ENCODE results near the gene GSK3B.

Gene GSK3B

GRCh38 chr3:120090422-120090821 lies 3.8 kb downstream of the GSK3B start:
- no peak overlapping the region for H3K4me3 Mint-ChIP-seq
- H3K4me1 Mint-ChIP-seq, result peaks cover 16% of the 10 kb centered on the region
- H3K9me3 Mint-ChIP-seq, result peaks cover 6% of the 10 kb centered on the region
- no peaks in the 10 kb centered on the region for H3K27me3 Mint-ChIP-seq (ENCODE audit: low read depth, poor library complexity)
- H3K27ac Mint-ChIP-seq, result no peak overlapping the region
- TF ChIP-seq CTCF (IDR thresholded peaks at IDR 0.05), result no peak
- peaks cover 20% of the 10 kb centered on the region for H3K36me3 Mint-ChIP-seq (ENCODE audit: low read depth)
- DNase-seq, result no peak

GRCh38 chr3:120089089-120089488 lies 5.2 kb downstream of the GSK3B start:
- no peak overlapping the region for H3K27ac Mint-ChIP-seq
- H3K4me1 Mint-ChIP-seq, result peaks cover 16% of the 10 kb centered on the region
- H3K36me3 Mint-ChIP-seq (ENCODE audit: low read depth), result peaks cover 20% of the 10 kb centered on the region
- no peak for TF ChIP-seq CTCF (IDR thresholded peaks at IDR 0.05)
- no peaks in the 10 kb centered on the region for H3K27me3 Mint-ChIP-seq (ENCODE audit: low read depth, poor library complexity)
- H3K9me3 Mint-ChIP-seq, result peaks cover 6% of the 10 kb centered on the region
- DNase-seq, result no peak
- peak overlapping the region; percentile 47 for H3K4me3 Mint-ChIP-seq

- no peak for DNase-seq
- peak overlapping the region; percentile 47 for H3K4me3 Mint-ChIP-seq
- H3K9me3 Mint-ChIP-seq, result peaks cover 6% of the 10 kb centered on the region
- H3K27me3 Mint-ChIP-seq (ENCODE audit: low read depth, poor library complexity), result no peaks in the 10 kb centered on the region
- H3K4me1 Mint-ChIP-seq, result peaks cover 16% of the 10 kb centered on the region
- no peak overlapping the region for H3K27ac Mint-ChIP-seq
- peaks cover 20% of the 10 kb centered on the region for H3K36me3 Mint-ChIP-seq (ENCODE audit: low read depth)
- TF ChIP-seq CTCF (IDR thresholded peaks at IDR 0.05), result no peak
These were observed 5.6 kb downstream of the GSK3B start for GRCh38 chr3:120088622-120089021.

GRCh38 chr3:120081719-120082118 lies 12.5 kb downstream of the GSK3B start:
- no peak overlapping the region for H3K27ac Mint-ChIP-seq
- H3K9me3 Mint-ChIP-seq, result peaks cover 23% of the 10 kb centered on the region
- no peak for TF ChIP-seq CTCF (IDR thresholded peaks at IDR 0.05)
- no peaks in the 10 kb centered on the region for H3K27me3 Mint-ChIP-seq (ENCODE audit: low read depth, poor library complexity)
- H3K4me3 Mint-ChIP-seq, result no peak overlapping the region
- no peak for DNase-seq
- peaks cover 5% of the 10 kb centered on the region for H3K4me1 Mint-ChIP-seq
- peaks cover 59% of the 10 kb centered on the region for H3K36me3 Mint-ChIP-seq (ENCODE audit: low read depth)

GRCh38 chr3:120080836-120081235 lies 13.4 kb downstream of the GSK3B start:
- H3K4me1 Mint-ChIP-seq, result peaks cover 1% of the 10 kb centered on the region
- peaks cover 29% of the 10 kb centered on the region for H3K9me3 Mint-ChIP-seq
- TF ChIP-seq CTCF (IDR thresholded peaks at IDR 0.05), result no peak
- H3K4me3 Mint-ChIP-seq, result no peak overlapping the region
- H3K27me3 Mint-ChIP-seq (ENCODE audit: low read depth, poor library complexity), result no peaks in the 10 kb centered on the region
- no peak overlapping the region for H3K27ac Mint-ChIP-seq
- no peak for DNase-seq
- peaks cover 61% of the 10 kb centered on the region for H3K36me3 Mint-ChIP-seq (ENCODE audit: low read depth)

GRCh38 chr3:120077731-120078130 lies 16.5 kb downstream of the GSK3B start:
- no peak for TF ChIP-seq CTCF (IDR thresholded peaks at IDR 0.05)
- peaks cover 54% of the 10 kb centered on the region for H3K9me3 Mint-ChIP-seq

More at GRCh38 chr3:120077731-120078130, 16.5 kb downstream of the GSK3B start:
- Mint-ChIP-seq H3K27ac (no peak overlapping the region), H3K27me3 (ENCODE audit: low read depth, poor library complexity) (no peaks in the 10 kb centered on the region), H3K36me3 (ENCODE audit: low read depth) (peaks cover 86% of the 10 kb centered on the region), H3K4me3 (no peak overlapping the region), H3K4me1 (no peaks in the 10 kb centered on the region)
- DNase-seq, result no peak
